Measurements from ENCODE around the gene FAT1.

GRCh38 chr4:186566068-186566467 lies 157.6 kb downstream of the FAT1 start:
- TF ChIP-seq CTCF (IDR thresholded peaks at IDR 0.05) (no peak), EZH2 (IDR thresholded peaks at IDR 0.05; ENCODE audit: borderline replicate concordance, insufficient read depth, low read depth, low read length, poor library complexity, severe bottlenecking) (no peak)
